OCI-LY3 (cell line): ENCODE data around the gene HBA1.

Source experiments
- CTCF ChIP-seq: fragments of 200-600, 300-600 bp; sonication (generic); IDR thresholded peaks from 2 replicates; pipeline ENCODE4 v1.5.1; 2014; ENCODE audit warnings: antibody characterized with exemption, low read length, low read depth
- EZH2phosphoT487 ChIP-seq: fragments of 200-600 bp; shearing (Covaris generic); IDR thresholded peaks from 2 replicates; pipeline ENCODE4 v1.6.1; 2018; ENCODE audit warnings: antibody characterized with exemption, mixed run types, low read depth

DNA sequence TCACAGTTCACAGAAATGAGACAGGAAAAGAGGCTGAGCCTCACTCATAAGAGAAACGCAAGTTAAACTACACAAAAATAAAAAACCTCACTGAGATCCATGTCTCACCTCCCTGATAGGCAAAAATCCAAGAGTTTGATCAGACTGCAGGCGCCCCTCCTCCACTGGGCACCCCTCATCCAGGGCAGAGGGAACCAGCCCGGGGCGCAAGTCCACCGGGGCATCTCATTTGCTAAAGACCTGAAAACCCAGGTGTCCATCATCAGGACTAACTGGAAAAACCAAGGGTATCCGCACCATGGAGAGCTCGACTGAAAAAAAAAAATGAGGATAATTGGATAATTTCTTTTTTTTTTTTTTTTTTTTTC is 21.5 kb upstream of the HBA1 start:
- TF ChIP-seq CTCF: no peak
- TF ChIP-seq EZH2phosphoT487: no peak
